ENCODE measurements around the gene DCDC2. TPM values are rescaled to one million over a fixed set of nuclear protein-coding genes. Genes with fewer than 3 reads are reported as not detected.

DCDC2 gene
- total RNA-seq, 1 donor from 2014 or later: 4.5 TPM

GRCh38 chr6:24183584-24183983 is 174.3 kb downstream of the DCDC2 start:
- H3K9ac ChIP-seq (ENCODE audit: low read length): no peak overlapping the region
- no peak overlapping the region for H3K27ac Mint-ChIP-seq (ENCODE audit: unreplicated experiment)
- H3K4me2 ChIP-seq (ENCODE audit: low read length): no peak overlapping the region
- no peaks in the 10 kb centered on the region for H3K36me3 Mint-ChIP-seq (ENCODE audit: low read depth, unreplicated experiment)
- H3K4me3 Mint-ChIP-seq (ENCODE audit: unreplicated experiment): no peak overlapping the region
- no peaks in the 10 kb centered on the region for H3K36me3 ChIP-seq (ENCODE audit: insufficient read depth, low read length)
- no peak overlapping the region for H2AFZ ChIP-seq (ENCODE audit: low read depth, low read length)
- no peaks in the 10 kb centered on the region for H3K9me3 Mint-ChIP-seq (ENCODE audit: unreplicated experiment)
- no peaks in the 10 kb centered on the region for H3K4me1 ChIP-seq (ENCODE audit: insufficient read depth, low read length)
- H3K4me3 ChIP-seq (ENCODE audit: insufficient read depth, low read depth, low read length): no peak overlapping the region
- H3K4me1 Mint-ChIP-seq (ENCODE audit: low read depth, unreplicated experiment): no peaks in the 10 kb centered on the region
- no peaks in the 10 kb centered on the region for H4K20me1 ChIP-seq (ENCODE audit: insufficient read depth, low read length)
- no peaks in the 10 kb centered on the region for H3K27me3 ChIP-seq (ENCODE audit: insufficient read depth, low read length)
- no peak for FAIRE-seq
- no peak for DNase-seq (ENCODE audit: low read depth)
- no peaks in the 10 kb centered on the region for H3K79me2 ChIP-seq (ENCODE audit: insufficient read depth, low read length)
- no peaks in the 10 kb centered on the region for H3K27me3 Mint-ChIP-seq (ENCODE audit: low read depth, unreplicated experiment)
- TF ChIP-seq CTCF (IDR thresholded peaks at IDR 0.05; ENCODE audit: insufficient read depth, low read depth, low read length) (no peak), EZH2 (IDR thresholded peaks at IDR 0.05; ENCODE audit: insufficient read depth, low read length) (no peak)
- no peak overlapping the region for H3K27ac ChIP-seq (ENCODE audit: low read depth, low read length)
- no peaks in the 10 kb centered on the region for H3K9me3 ChIP-seq (ENCODE audit: insufficient read depth, low read depth, low read length)

GRCh38 chr6:24157886-24158285 is 200.0 kb downstream of the DCDC2 start:
- Mint-ChIP-seq H3K27ac (ENCODE audit: unreplicated experiment) (no peak overlapping the region), H3K27me3 (ENCODE audit: low read depth, unreplicated experiment) (no peaks in the 10 kb centered on the region), H3K9me3 (ENCODE audit: unreplicated experiment) (no peaks in the 10 kb centered on the region), H3K36me3 (ENCODE audit: low read depth, unreplicated experiment) (no peaks in the 10 kb centered on the region), H3K4me3 (ENCODE audit: unreplicated experiment) (no peak overlapping the region), H3K4me1 (ENCODE audit: low read depth, unreplicated experiment) (peaks cover 3% of the 10 kb centered on the region)
- Histone ChIP-seq H3K36me3 (ENCODE audit: insufficient read depth, low read length) (no peaks in the 10 kb centered on the region), H4K20me1 (ENCODE audit: insufficient read depth, low read length) (no peaks in the 10 kb centered on the region), H3K27me3 (ENCODE audit: insufficient read depth, low read length) (no peaks in the 10 kb centered on the region), H3K4me2 (ENCODE audit: low read length) (no peak overlapping the region), H3K79me2 (ENCODE audit: insufficient read depth, low read length) (no peaks in the 10 kb centered on the region), H3K4me3 (ENCODE audit: insufficient read depth, low read depth, low read length) (no peak overlapping the region), H3K9ac (ENCODE audit: low read length) (no peak overlapping the region), H3K27ac (ENCODE audit: low read depth, low read length) (no peak overlapping the region), H3K4me1 (ENCODE audit: insufficient read depth, low read length) (no peaks in the 10 kb centered on the region), H2AFZ (ENCODE audit: low read depth, low read length) (no peak overlapping the region), H3K9me3 (ENCODE audit: insufficient read depth, low read depth, low read length) (no peaks in the 10 kb centered on the region)
- DNase-seq (ENCODE audit: low read depth) (no peak), FAIRE-seq (no peak)
- TF ChIP-seq EZH2 (IDR thresholded peaks at IDR 0.05; ENCODE audit: insufficient read depth, low read length): no peak

- Histone ChIP-seq H3K9me3 (ENCODE audit: insufficient read depth, low read depth, low read length) (no peaks in the 10 kb centered on the region), H2AFZ (ENCODE audit: low read depth, low read length) (no peak overlapping the region), H3K4me3 (ENCODE audit: insufficient read depth, low read depth, low read length) (no peak overlapping the region), H3K27me3 (ENCODE audit: insufficient read depth, low read length) (no peaks in the 10 kb centered on the region), H3K9ac (ENCODE audit: low read length) (no peak overlapping the region), H4K20me1 (ENCODE audit: insufficient read depth, low read length) (no peaks in the 10 kb centered on the region), H3K4me2 (ENCODE audit: low read length) (no peak overlapping the region), H3K79me2 (ENCODE audit: insufficient read depth, low read length) (no peaks in the 10 kb centered on the region), H3K4me1 (ENCODE audit: insufficient read depth, low read length) (no peaks in the 10 kb centered on the region), H3K27ac (ENCODE audit: low read depth, low read length) (no peak overlapping the region), H3K36me3 (ENCODE audit: insufficient read depth, low read length) (no peaks in the 10 kb centered on the region)
- Mint-ChIP-seq H3K27ac (ENCODE audit: unreplicated experiment) (no peak overlapping the region), H3K27me3 (ENCODE audit: low read depth, unreplicated experiment) (no peaks in the 10 kb centered on the region), H3K36me3 (ENCODE audit: low read depth, unreplicated experiment) (no peaks in the 10 kb centered on the region), H3K4me3 (ENCODE audit: unreplicated experiment) (no peak overlapping the region), H3K4me1 (ENCODE audit: low read depth, unreplicated experiment) (peaks cover 2% of the 10 kb centered on the region), H3K9me3 (ENCODE audit: unreplicated experiment) (no peaks in the 10 kb centered on the region)
- TF ChIP-seq EZH2 (IDR thresholded peaks at IDR 0.05; ENCODE audit: insufficient read depth, low read length) (no peak), CTCF (IDR thresholded peaks at IDR 0.05; ENCODE audit: insufficient read depth, low read depth, low read length) (no peak)
- peak; percentile 80 for DNase-seq (ENCODE audit: low read depth)
- no peak for FAIRE-seq
These were observed 203.7 kb downstream of the DCDC2 start for GRCh38 chr6:24154121-24154520.
